A673 (cell line): ENCODE data around the gene SLC39A3. TPM values are rescaled to one million over a fixed set of nuclear protein-coding genes. Genes with fewer than 3 reads are reported as not detected.

Experiments
- BruUV-seq: library from RNA; stranded (reverse); fragments of 400-500 nt; replicated peaks from 2 replicates; lab custom pipeline; 2021; lab: Mats Ljungman, UMichigan
- CTCF ChIA-PET: fragments of 300-600 bp; sonication (Branson Sonifier 250); formaldehyde crosslinking; loops from one replicate; lab custom pipeline; 2022; ENCODE audit warnings: antibody characterized with exemption; lab: Charles Lee
- POLR2A ChIA-PET: fragments of 300-600 bp; sonication (Branson Sonifier 250); formaldehyde crosslinking; loops from one replicate; lab custom pipeline; 2022; ENCODE audit warnings: antibody characterized with exemption; ENCODE audit not compliant: low non-redundant PET; lab: Charles Lee
- DNase-seq: peaks from one replicate; pipeline ENCODE4 v3.0.0-alpha.2; 2015; ENCODE audit warnings: low spot score
- H3K27ac ChIP-seq: fragments of 200-600 bp; sonication (generic); 2 replicates; pipeline ENCODE4 v1.5.1; 2016; ENCODE audit warnings: mixed run types, low read depth, mild to moderate bottlenecking, mixed read lengths, antibody characterized with exemption, low read length; ENCODE audit not compliant: poor library complexity, severe bottlenecking
- H3K27me3 ChIP-seq: fragments of 200-600 bp; sonication (generic); replicated peaks from 2 replicates; pipeline ENCODE4 v1.6.1; 2017; ENCODE audit warnings: mixed run types, low read depth, mild to moderate bottlenecking, mixed read lengths, antibody characterized with exemption, low read length; ENCODE audit not compliant: insufficient read depth, poor library complexity
- H3K36me3 ChIP-seq: fragments of 200-600 bp; sonication (generic); 2 replicates; pipeline ENCODE4 v1.6.1; 2016; ENCODE audit warnings: mixed run types, mild to moderate bottlenecking, mixed read lengths, antibody characterized with exemption, low read length; ENCODE audit not compliant: insufficient read depth, poor library complexity, severe bottlenecking
- H3K4me1 ChIP-seq: fragments of 200-600 bp; sonication (generic); 2 replicates; pipeline ENCODE4 v1.6.1; 2017; ENCODE audit warnings: mixed run types, mild to moderate bottlenecking, mixed read lengths, antibody characterized with exemption, low read length; ENCODE audit not compliant: insufficient read depth, poor library complexity, severe bottlenecking
- H3K4me3 ChIP-seq: fragments of 200-600 bp; sonication (generic); 2 replicates; pipeline ENCODE4 v1.5.1; 2016; ENCODE audit warnings: low read depth, mixed run types, mild to moderate bottlenecking, mixed read lengths, low read length; ENCODE audit not compliant: poor library complexity, severe bottlenecking
- H3K9me3 ChIP-seq: fragments of 200-600 bp; sonication (generic); 2 replicates; pipeline ENCODE4 v1.6.1; 2016; ENCODE audit warnings: mixed run types, low read depth, mild to moderate bottlenecking, mixed read lengths, antibody characterized with exemption, low read length; ENCODE audit not compliant: poor library complexity, severe bottlenecking
- EZH2 ChIP-seq: fragments of 200-600 bp; sonication (generic); IDR thresholded peaks from 2 replicates; pipeline ENCODE4 v1.6.1; 2017; ENCODE audit warnings: borderline replicate concordance, low read depth, mild to moderate bottlenecking, mixed read lengths, antibody characterized with exemption, low read length; ENCODE audit not compliant: poor library complexity, severe bottlenecking
- intact Hi-C: fragments of 100-400 bp; cut with micrococcal nuclease; formaldehyde crosslinking; loops from one replicate; pipeline ENCODE4 v1.10.0; 2022; ENCODE audit not compliant: unreplicated experiment
- total RNA-seq: library from RNA; stranded (reverse); gene quantifications from 2 replicates; pipeline ENCODE4 v1.2.3, GENCODE V29; 2021
- TF ChIP-seq, protein P1 (sequence below): fragments of 300-800, 200-600 bp; sonication (generic); conservative IDR thresholded peaks from 2 replicates; pipeline ENCODE4 v1.5.1; 2017; ENCODE audit warnings: low read depth, mild to moderate bottlenecking, antibody characterized with exemption, low read length, moderate library complexity, mixed read lengths

Gene SLC39A3
- total RNA-seq, 1 experiment from 2014 or later = 44.8 TPM

DNA sequence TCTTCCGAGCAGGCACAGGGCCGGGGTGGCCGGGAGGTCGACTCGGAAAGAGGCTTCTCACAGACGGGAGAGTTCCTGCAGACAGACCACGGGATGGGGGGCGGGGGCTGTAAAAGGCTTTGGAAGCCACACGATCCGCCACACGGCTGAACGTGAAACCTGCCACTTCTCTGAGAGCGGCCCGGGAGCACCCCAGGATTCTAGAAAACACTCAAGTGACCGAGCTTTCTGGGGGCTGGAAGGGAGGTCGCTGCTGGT lies 15.6 kb upstream of the SLC39A3 start:
- BruUV-seq = no TSS peak
- Histone ChIP-seq H3K4me3 (no peak overlapping the region), H3K27ac (no peak overlapping the region), H3K36me3 (peaks cover 34% of the 10 kb centered on the region), H3K4me1 (no peaks in the 10 kb centered on the region), H3K9me3 (no peaks in the 10 kb centered on the region), H3K27me3 (no peaks in the 10 kb centered on the region)
- no peak for DNase-seq
- POLR2A ChIA-PET = no interaction called here
- TF ChIP-seq, protein P1, sequence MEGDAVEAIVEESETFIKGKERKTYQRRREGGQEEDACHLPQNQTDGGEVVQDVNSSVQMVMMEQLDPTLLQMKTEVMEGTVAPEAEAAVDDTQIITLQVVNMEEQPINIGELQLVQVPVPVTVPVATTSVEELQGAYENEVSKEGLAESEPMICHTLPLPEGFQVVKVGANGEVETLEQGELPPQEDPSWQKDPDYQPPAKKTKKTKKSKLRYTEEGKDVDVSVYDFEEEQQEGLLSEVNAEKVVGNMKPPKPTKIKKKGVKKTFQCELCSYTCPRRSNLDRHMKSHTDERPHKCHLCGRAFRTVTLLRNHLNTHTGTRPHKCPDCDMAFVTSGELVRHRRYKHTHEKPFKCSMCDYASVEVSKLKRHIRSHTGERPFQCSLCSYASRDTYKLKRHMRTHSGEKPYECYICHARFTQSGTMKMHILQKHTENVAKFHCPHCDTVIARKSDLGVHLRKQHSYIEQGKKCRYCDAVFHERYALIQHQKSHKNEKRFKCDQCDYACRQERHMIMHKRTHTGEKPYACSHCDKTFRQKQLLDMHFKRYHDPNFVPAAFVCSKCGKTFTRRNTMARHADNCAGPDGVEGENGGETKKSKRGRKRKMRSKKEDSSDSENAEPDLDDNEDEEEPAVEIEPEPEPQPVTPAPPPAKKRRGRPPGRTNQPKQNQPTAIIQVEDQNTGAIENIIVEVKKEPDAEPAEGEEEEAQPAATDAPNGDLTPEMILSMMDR = no peak
- TF ChIP-seq EZH2 = no peak
- CTCF ChIA-PET = no interaction called here
- intact Hi-C loops = no loop called here

DNA sequence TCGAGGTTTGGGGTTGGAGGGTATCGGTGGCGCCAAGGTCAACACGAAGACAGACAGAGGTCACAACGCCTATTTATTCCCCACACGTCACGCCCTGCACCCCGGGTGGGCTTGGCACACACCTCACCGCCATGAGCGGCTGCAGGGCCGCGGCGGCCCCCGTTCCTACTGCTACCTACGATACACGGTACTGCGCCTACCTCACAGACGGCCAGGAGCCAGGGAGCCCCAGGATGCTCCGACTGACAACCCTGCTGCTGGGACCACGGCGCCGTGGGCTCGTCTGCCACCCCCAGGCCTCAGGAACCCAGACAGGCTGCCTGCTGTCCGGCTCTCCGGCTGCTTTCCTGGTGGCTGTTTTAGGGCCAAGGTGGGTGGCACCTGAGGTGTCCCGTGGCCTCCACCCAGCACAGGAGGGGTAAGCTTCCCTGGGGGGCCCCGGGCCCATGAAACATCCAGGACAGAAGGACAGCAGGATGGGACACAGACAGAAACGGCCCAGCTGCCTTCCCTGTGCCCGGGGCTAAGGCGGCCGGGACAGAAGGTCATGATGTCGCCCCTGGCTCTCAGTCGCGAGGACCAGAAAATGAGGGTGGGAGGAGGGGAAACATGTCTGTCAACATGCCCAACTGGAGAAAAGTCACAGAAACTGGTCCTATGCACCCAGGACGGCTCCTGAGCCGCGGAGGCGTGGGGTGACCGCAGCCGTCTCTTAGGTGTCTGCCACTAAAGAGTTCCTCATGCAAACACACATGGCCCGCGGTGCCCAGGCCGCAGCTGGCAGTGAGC lies 15.0 kb upstream of the SLC39A3 start:
- peaks cover 34% of the 10 kb centered on the region for H3K36me3 ChIP-seq
- DNase-seq = no peak
- BruUV-seq = TSS peak; percentile 49
- intact Hi-C loops = no loop called here
- ChIA-PET POLR2A (no interaction called here), CTCF (interaction anchor here (0.6 kb wide), 1 partner anchor 89 kb away, joined by 4 read pairs; no protein-coding TSS in a partner anchor)
- H3K9me3 ChIP-seq = no peaks in the 10 kb centered on the region
- TF ChIP-seq, protein P1 = no peak
- TF ChIP-seq EZH2 = no peak
- H3K4me1 ChIP-seq = no peaks in the 10 kb centered on the region
- no peak overlapping the region for H3K27ac ChIP-seq
- H3K27me3 ChIP-seq = no peaks in the 10 kb centered on the region
- no peak overlapping the region for H3K4me3 ChIP-seq

DNA sequence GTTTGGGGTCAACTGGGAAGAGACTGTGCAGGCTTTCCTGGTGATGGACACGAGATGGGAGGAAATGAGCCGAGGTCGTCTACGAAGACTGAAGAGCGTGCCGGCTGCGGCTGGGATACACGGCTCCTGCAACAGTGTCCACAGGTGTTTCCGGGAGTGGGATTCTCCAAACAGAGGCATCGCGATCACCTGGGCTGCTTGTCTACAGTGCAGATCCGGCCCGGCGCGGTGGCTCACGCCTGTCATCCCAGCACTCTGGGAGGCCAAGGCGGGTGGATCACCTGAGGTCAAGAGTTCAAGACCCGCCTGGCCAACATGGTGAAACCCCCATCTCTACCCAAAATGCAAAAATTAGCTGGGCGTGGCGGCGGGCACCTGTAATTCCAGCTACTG lies 11.6 kb upstream of the SLC39A3 start:
- CTCF ChIA-PET = no interaction called here
- POLR2A ChIA-PET = no interaction called here
- no peak overlapping the region for H3K27ac ChIP-seq

More for the DNA sequence above, 11.6 kb upstream of the SLC39A3 start:
- peaks cover 16% of the 10 kb centered on the region for H3K36me3 ChIP-seq
- no peaks in the 10 kb centered on the region for H3K9me3 ChIP-seq
- no peaks in the 10 kb centered on the region for H3K4me1 ChIP-seq
- intact Hi-C loops = no loop called here
- no TSS peak for BruUV-seq
- no peak overlapping the region for H3K4me3 ChIP-seq
- DNase-seq = no peak
- H3K27me3 ChIP-seq = no peaks in the 10 kb centered on the region
- TF ChIP-seq EZH2 = no peak
- TF ChIP-seq, protein P1 = no peak
